HuH-7 (cell line): ENCODE measurements around the gene DCDC2.
"Not testable (repeated sequence)": the region's sequence is repeated elsewhere in the genome, so short reads cannot be mapped to it uniquely, and the experiment has no call there.

Experiments
- DNase-seq: peaks from one replicate; pipeline ENCODE4 v3.0.0; 2011; ENCODE audit warnings: low spot score

DCDC2 gene

DNA sequence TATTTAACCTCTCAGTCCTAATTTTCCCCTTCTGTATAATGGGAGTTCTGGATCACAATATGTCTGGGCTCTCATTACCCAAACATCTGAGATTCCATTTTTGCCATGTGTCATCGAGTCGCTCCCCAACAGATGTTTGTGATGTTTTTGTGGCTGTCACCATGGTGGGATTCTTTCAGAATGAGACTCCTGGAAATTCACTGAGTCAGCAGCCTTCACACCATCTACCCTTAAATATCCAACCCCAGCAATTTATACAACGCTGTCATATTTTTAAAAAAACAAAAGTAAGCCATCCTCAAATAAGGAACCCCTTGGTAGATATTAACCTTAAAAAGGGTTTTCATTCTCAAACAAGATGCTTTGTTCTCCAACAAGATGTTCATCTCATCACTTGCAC is 211.0 kb downstream of the DCDC2 start:
- DNase-seq = no peak

DNA sequence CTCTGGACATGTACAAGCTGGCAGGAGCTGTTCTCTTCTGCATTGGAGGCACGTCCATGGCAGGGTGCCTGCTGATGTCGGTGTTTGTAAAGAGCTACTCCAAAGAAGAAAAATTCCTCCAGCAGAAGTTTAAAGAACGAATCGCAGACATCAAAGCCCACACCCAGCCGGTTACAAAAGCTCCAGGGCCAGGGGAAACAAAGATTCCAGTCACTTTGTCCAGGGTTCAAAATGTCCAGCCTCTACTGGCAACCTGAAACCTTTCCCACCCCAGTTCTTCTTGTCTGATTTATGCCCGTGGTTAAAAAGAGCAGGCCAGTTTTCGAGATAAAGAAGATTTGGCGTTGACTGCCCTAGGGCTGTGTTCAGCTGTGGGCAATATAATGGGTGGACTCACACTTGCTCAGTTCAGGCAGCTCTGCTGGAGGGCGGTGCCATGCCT is 212.1 kb downstream of the DCDC2 start:
- DNase-seq = no peak

DNA sequence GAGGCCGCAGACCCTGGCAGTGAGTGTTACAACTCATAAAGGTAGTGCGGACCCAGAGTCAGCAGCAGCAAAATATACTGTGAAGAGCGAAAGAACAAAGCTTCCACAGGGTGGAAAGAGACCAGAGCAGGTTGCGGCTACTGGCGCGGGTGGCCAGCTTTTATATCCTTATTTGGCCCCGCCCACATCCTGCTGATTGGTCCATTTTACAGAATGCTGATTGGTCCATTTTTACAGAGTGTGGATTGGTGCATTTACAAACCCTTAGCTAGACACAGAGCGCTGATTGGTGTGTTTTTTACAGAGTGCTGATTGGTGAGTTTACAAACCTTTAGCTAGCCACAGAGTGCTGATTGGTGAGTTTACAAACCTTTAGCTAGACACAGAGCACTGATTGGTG is 215.1 kb downstream of the DCDC2 start:
- DNase-seq = not testable (repeated sequence)

DNA sequence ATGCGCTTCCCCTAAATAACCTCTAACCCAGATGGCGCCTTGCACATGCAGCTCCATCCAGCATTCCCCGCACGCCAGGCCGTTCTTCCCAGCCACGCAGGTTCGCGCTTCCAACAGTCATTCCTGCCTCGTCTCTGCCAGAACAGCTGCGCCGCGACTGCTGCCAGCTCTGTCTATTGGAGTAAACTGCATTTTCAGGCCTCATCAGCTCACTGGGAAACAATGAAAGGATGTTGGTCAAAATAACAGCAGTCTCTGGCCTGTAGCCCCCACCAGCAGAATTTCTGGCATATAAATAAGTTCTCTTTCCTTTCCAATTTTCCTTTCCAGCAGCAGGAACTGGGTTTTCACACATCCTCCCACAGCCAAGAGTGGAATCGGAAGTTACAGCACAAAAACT is 217.3 kb downstream of the DCDC2 start:
- no peak for DNase-seq

DNA sequence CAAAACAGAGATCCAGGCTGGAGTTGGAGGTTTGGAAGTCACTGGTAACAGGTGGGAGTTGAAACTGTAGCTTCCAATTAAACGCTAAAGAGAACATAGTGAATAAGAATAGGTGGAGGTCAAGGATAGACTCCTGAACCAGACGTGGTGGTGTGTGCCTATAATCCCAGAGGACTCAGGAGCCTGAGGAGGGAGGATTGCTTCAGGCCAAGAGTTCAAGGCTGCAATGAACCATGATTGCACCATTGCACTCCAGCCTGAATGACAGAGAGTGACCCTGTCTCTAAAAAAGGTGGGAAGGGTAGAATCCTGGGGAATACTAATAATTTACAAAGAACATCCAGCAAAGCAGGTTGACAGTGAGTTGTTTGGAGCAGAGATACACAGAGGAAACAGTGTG is 218.2 kb downstream of the DCDC2 start:
- no peak for DNase-seq

DNA sequence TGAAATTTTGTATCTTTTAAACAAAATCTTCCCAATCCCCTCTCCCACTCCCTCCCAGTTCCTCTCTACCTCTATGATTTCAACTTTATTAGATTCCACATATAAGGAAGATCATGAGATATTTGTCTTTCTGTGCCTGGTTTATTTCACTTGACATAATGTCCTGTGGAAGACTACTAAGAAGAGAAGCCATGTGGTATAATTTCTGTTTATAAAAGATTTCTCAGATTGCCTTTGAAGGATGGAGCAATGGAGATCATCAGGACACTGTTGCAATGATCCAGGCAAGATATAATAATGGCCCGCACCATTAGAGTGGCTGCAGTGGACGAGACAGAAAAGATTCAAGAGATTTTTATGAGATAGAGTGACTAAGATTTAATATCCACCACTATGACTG is 218.8 kb downstream of the DCDC2 start:
- no peak for DNase-seq

DNA sequence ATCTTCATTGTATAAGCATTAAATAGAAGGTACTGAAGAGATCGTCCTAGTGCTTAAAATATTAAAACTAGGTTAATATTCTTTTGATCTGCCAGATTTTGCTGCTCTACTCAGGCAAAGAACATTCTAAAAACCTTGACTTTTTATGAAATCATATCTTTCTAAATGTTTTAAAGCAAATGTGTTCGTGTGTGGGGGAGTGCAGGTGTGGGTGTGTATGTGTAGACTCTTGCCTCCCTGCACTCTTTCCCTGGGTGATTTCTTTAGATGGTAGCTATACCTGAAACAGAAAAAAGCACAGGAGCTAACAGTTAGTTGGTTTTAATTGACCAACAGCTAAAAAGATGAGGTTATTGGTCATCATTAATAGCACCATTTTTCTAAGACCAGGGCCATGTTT is 226.1 kb downstream of the DCDC2 start:
- DNase-seq = no peak

DNA sequence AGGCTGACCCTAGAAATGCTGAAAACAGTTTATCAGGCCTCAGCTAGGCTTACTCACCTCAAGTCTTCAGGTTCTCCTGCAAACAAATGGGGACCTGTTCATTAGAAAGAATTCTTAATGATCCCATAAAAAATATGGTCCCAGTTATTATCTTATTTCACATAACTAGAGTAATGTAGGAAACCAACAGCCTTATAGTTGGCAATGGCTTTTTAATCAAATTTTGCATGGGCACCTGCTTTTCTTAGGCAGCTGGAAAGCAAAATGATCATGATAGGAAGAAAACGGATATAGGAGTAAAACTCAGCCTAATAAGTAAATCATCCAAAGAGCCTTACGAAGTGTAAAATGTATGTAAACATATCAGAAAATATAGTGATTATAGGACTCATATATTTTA is 230.5 kb downstream of the DCDC2 start:
- no peak for DNase-seq

DNA sequence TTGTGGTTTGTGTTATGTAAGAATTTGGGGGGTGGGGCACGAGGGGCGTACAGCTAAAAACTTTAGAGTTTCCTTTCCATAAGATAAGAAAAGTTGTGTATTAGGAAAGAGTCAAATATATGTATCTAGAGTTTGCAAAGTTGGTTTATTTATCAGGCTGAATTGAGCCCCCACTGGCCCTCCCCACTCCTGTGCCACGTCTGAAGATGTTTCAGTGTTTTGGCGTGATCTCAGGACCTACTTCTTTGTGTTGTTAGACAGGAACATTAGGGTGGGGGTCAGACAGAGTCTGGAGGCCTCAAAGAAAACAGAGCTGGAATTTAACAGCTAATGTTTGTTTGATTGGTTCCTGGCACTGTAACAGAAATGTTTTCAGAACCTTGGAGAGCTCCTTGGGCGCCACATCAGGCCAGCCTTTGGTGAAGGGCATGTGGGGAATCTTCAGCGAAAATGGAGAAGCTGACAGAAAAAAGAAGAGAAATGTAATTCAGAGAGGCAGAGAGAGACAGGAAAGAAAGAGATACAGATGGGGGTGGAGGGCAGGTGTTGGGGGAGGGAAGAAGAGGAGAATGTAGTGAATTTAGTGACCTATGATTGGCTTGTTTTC is 231.2 kb downstream of the DCDC2 start:
- peak; percentile 46 for DNase-seq

DNA sequence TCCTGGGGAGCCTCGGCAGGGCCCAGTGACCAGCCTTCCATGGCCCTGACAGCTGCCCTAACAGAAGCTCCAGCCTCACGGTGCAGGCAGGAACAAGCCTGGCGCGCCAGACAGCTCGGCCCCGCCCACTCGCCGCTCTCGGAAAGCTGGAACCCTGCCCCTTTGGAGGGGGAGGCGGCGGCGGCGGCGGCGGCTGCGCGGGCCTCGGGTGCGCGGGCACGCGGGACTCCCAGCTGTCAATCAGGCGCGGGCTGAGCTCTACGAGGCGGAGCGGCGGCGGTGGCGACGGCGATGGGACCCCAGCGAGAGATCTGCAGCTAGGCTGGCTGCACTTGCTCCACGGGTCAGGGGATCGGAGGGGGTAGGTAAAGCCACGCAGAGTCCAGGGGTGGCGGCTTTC is 231.9 kb downstream of the DCDC2 start, which contains the start of gene NRSN1:
Gene NRSN1, plus strand, starts transcription at position 236 of the 400 bp plus-strand sequence. CDS start 8,113 bp downstream, outside the sequence.
- peak; percentile 61 for DNase-seq

DNA sequence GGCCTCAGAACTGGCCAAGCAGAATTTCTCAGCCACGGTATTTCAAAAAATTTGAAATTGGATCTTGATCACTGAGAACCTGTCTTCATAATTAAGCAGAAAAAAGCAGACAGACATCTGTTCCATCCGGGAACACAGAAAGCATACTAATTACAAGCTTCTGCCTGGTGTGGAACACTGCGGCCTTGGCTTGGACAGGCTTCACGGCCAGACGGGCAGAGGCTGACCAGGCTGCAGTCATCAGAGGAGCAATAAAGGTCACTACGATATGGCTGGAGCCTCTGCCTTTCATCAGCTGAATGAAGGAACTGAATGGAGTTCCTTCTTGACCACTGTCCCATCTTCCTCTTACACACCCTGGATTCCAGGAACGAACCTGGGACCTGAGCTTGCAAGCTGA is 235.7 kb downstream of the DCDC2 start:
- DNase-seq = no peak
